GM12801 (cell line): ENCODE results near the gene SMYD5.

Source experiments
- CTCF ChIP-seq: IDR thresholded peaks from one replicate; pipeline ENCODE4 v1.5.1; 2011; ENCODE audit warnings: control low read depth; ENCODE audit not compliant: insufficient read length; ENCODE audit errors: extremely low read depth

SMYD5 gene

GRCh38 chr2:73176881-73177644 is 37.0 kb upstream of the SMYD5 start:
- TF ChIP-seq CTCF = no peak

GRCh38 chr2:73177645-73178255 is 36.3 kb upstream of the SMYD5 start:
- no peak for TF ChIP-seq CTCF

- TF ChIP-seq CTCF = no peak
These were observed 28.1 kb upstream of the SMYD5 start for GRCh38 chr2:73185965-73186364.

GRCh38 chr2:73187549-73187948 is 26.5 kb upstream of the SMYD5 start:
- no peak for TF ChIP-seq CTCF

- no peak for TF ChIP-seq CTCF
These were observed 16.5 kb upstream of the SMYD5 start for GRCh38 chr2:73197579-73197978.

- TF ChIP-seq CTCF = no peak
These were observed 11.6 kb upstream of the SMYD5 start, which contains the start of gene NOTO for GRCh38 chr2:73202156-73203054. Gene NOTO, plus strand, starts transcription at chr2:73202574. Its CDS starts 93 bp downstream, at chr2:73202667.

GRCh38 chr2:73203055-73203681 is 10.9 kb upstream of the SMYD5 start:
- TF ChIP-seq CTCF = no peak
